Measurements from ENCODE around the gene YWHAG.

DNA sequence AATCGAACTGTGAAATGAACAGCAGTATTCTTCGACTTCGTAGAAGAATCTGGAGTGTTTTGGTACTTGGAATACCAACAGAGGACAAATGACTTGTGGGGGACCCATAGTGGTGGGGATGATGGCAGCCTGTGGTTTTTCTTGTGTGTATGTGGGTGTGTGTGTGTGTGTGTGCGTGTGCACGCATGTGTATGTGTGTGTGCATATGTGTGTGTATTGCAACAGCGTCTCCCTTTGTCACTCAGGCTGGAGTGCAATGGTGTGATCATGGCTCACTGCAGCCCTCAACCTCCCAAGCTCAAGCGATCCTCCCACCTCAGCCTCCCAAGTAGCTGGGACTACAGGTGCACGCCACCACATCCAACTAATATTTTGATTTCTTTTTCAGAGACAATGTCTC is 9.4 kb upstream of the YWHAG start:
- TF ChIP-seq, protein P1, sequence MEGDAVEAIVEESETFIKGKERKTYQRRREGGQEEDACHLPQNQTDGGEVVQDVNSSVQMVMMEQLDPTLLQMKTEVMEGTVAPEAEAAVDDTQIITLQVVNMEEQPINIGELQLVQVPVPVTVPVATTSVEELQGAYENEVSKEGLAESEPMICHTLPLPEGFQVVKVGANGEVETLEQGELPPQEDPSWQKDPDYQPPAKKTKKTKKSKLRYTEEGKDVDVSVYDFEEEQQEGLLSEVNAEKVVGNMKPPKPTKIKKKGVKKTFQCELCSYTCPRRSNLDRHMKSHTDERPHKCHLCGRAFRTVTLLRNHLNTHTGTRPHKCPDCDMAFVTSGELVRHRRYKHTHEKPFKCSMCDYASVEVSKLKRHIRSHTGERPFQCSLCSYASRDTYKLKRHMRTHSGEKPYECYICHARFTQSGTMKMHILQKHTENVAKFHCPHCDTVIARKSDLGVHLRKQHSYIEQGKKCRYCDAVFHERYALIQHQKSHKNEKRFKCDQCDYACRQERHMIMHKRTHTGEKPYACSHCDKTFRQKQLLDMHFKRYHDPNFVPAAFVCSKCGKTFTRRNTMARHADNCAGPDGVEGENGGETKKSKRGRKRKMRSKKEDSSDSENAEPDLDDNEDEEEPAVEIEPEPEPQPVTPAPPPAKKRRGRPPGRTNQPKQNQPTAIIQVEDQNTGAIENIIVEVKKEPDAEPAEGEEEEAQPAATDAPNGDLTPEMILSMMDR (IDR thresholded peaks at IDR 0.05): no peak
- no peak for TF ChIP-seq POLR2A (IDR thresholded peaks at IDR 0.05)

Data from heart left ventricle (tissue), 13 donors.